Bronchial epithelial cell (primary cell): ENCODE results near the gene PAGE1. TPM values are rescaled to one million over a fixed set of nuclear protein-coding genes. Genes with fewer than 3 reads are reported as not detected.

ENCODE experiments used
- DNase-seq: peaks from one replicate; pipeline ENCODE4 v3.0.0-alpha.2; 2010; ENCODE audit warnings: low read depth
- FAIRE-seq: peaks from 2 replicates; lab custom pipeline; 2011; peaks lifted over from hg19 to GRCh38; lab: Jason Lieb, UNC
- H3K27me3 ChIP-seq: 2 replicates; pipeline ENCODE4 v1.5.1; 2011; ENCODE audit warnings: low read length; ENCODE audit not compliant: control insufficient read depth, insufficient read depth
- H3K36me3 ChIP-seq: 2 replicates; pipeline ENCODE4 v1.5.1; 2011; ENCODE audit warnings: low read length; ENCODE audit not compliant: control insufficient read depth, insufficient read depth
- H3K4me3 ChIP-seq: 2 replicates; pipeline ENCODE4 v1.5.1; 2011; ENCODE audit warnings: mild to moderate bottlenecking, low read depth, low read length, control low read depth
- CTCF ChIP-seq: IDR thresholded peaks from 2 replicates; pipeline ENCODE4 v1.5.1; 2011; ENCODE audit warnings: mild to moderate bottlenecking, moderate library complexity, low read length, control low read depth, inconsistent platforms; ENCODE audit not compliant: insufficient read depth, severe bottlenecking
- total RNA-seq: library from RNA; depleted of rRNA; stranded (reverse); fragments of >200 nt; gene quantifications from 2 replicates; pipeline ENCODE4 v1.2.1, GENCODE V29; 2014

The PAGE1 gene
- total RNA-seq, 1 donor from 2014 or later: not detected

GRCh38 chrX:49675075-49675719 lies 20.6 kb downstream of the PAGE1 start:
- Histone ChIP-seq H3K36me3 (no peaks in the 10 kb centered on the region), H3K4me3 (no peak overlapping the region), H3K27me3 (no peaks in the 10 kb centered on the region)
- FAIRE-seq (no peak), DNase-seq (no peak)
- no peak for TF ChIP-seq CTCF

GRCh38 chrX:49673394-49673793 lies 22.4 kb downstream of the PAGE1 start:
- Histone ChIP-seq H3K36me3 (no peaks in the 10 kb centered on the region), H3K27me3 (no peaks in the 10 kb centered on the region), H3K4me3 (no peak overlapping the region)
- no peak for TF ChIP-seq CTCF
- no peak for DNase-seq
- no peak for FAIRE-seq

GRCh38 chrX:49664824-49665223 lies 31.0 kb downstream of the PAGE1 start:
- Histone ChIP-seq H3K36me3 (no peaks in the 10 kb centered on the region), H3K4me3 (no peak overlapping the region), H3K27me3 (no peaks in the 10 kb centered on the region)
- FAIRE-seq (no peak), DNase-seq (no peak)
- no peak for TF ChIP-seq CTCF

GRCh38 chrX:49661881-49662280 lies 33.9 kb downstream of the PAGE1 start:
- no peak for TF ChIP-seq CTCF
- FAIRE-seq (no peak), DNase-seq (no peak)
- H3K27me3 ChIP-seq: no peaks in the 10 kb centered on the region
- H3K36me3 ChIP-seq: no peaks in the 10 kb centered on the region
- H3K4me3 ChIP-seq: no peak overlapping the region

GRCh38 chrX:49659771-49660170 lies 36.0 kb downstream of the PAGE1 start:
- H3K36me3 ChIP-seq: no peaks in the 10 kb centered on the region
- TF ChIP-seq CTCF: no peak
- DNase-seq (no peak), FAIRE-seq (no peak)
- no peak overlapping the region for H3K4me3 ChIP-seq
- no peaks in the 10 kb centered on the region for H3K27me3 ChIP-seq

GRCh38 chrX:49656533-49656932 lies 39.3 kb downstream of the PAGE1 start:
- Histone ChIP-seq H3K4me3 (no peak overlapping the region), H3K27me3 (no peaks in the 10 kb centered on the region), H3K36me3 (no peaks in the 10 kb centered on the region)
- TF ChIP-seq CTCF: no peak
- FAIRE-seq: peak; percentile 13
- DNase-seq: no peak
